GM12873 (cell line): ENCODE results near the gene HES4.

Experiments
- CTCF ChIP-seq: IDR thresholded peaks from 2 replicates; pipeline ENCODE4 v1.5.1; 2012; ENCODE audit warnings: low read depth, mild to moderate bottlenecking, moderate library complexity, low read length, control low read depth; ENCODE audit not compliant: insufficient read depth; ENCODE audit errors: missing control alignments

Gene HES4

GRCh38 chr1:1039145-1039910 lies 39.4 kb upstream of the HES4 start:
- no peak for TF ChIP-seq CTCF

GRCh38 chr1:1038694-1039093 lies 38.8 kb upstream of the HES4 start:
- TF ChIP-seq CTCF, result no peak

- no peak for TF ChIP-seq CTCF
Observed at GRCh38 chr1:1037366-1038327, 37.8 kb upstream of the HES4 start.

GRCh38 chr1:1035291-1035943 lies 35.5 kb upstream of the HES4 start:
- TF ChIP-seq CTCF, result no peak

GRCh38 chr1:1034439-1034781 lies 34.5 kb upstream of the HES4 start:
- TF ChIP-seq CTCF, result no peak

- TF ChIP-seq CTCF, result no peak
Observed at GRCh38 chr1:1033731-1034438, 34.0 kb upstream of the HES4 start.

GRCh38 chr1:1033009-1033587 lies 33.2 kb upstream of the HES4 start:
- TF ChIP-seq CTCF, result peak; percentile 81
